Measurements from ENCODE around the gene CHD3.

CHD3 gene

DNA sequence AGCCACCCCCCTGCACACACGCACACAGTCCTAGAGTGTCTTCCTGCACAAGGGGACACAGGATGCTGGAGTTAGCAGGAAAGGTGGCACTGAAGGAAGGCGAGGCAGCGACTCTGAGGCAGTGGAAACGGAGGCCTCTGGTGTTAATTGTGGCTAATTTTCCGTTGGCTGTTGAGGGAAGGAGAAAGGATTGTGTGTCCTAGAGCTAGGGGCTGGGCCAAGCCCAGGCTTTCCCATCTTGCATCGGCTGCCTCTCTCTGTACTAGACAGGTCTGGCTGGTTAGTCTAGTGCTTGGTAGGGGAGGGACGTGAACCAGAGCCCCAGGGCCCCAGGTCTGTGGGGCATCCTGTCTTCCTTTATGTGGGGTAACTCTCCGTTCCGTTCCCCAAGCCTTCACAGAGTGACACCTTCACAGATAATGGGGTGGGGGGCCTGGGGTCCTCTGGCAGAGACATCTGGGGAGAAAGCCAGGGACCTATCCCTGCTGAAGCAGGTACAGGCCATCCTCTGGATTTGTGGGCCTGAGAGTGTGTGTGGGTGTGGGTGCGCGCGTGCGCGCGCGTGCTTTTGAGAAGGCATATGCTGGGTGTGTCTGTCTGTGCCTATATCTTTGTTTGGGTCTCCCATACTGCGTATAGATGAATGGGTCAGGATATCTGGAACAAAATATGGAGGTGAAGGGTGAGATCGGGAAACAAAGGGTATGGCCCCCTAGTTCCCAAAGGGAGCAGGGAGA is at the start of gene CHD3:
Gene CHD3 (plus strand): TSS at position 606 of the 737 bp plus-strand sequence. CDS start 212 bp downstream, outside the sequence.
- DNase-seq (peak; percentile 66), ATAC-seq (peak; percentile 20)

- ATAC-seq (no peak), DNase-seq (no peak)
Observed at GRCh38 chr17:7839190-7839875, 49.3 kb upstream of the CHD3 start.

GRCh38 chr17:7839876-7840261 is 48.7 kb upstream of the CHD3 start:
- ATAC-seq (no peak), DNase-seq (no peak)

- DNase-seq: no peak
- ATAC-seq: no peak
Observed at GRCh38 chr17:7840441-7840840, 48.1 kb upstream of the CHD3 start.

DNA sequence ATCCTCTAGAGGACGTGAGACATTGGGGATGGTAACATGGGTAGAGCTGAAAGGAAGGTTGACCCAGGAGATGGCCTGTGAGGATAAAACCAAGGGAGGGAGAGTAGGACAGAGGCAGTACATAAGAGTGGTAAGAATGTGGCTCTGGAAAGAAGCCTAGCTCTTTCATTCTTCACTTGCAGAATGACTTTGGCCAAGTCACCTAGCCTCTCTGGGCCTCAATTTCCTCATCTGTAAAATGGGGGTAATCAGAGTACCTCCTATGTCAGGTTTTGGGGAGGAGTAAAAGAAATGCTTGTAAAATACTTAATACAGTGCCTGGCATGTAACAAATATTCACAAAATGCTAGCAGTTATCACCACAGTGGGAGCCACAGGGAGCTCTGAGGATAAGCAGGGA is 47.7 kb upstream of the CHD3 start:
- no peak for ATAC-seq

DNA sequence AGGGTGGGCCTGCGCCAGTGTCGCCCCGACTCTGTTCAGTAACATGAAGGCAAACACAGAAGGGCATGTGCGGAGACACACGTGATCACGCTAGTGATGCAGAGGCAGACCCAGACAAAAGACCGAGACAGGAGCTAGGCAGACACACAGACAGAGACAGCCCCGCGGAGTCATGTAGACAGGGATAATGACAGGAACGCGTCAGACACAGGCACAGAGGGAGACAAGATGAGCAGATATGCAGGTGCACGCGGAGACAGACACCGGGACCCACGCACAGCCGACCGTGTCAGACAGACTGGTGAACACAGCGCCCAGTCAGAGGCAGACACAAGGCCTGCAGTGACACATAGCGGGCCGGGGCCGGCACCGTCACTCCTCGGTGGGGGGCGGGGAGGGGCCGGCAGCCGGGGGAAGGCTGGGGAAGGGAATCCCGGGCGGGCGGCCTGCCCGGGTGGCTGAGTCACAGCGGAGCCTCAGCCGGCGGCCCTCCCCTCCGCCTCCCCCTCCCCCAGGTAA is 47.1 kb upstream of the CHD3 start:
- DNase-seq (peak; percentile 93), ATAC-seq (peak; percentile 48)

More for the DNA sequence above, 47.7 kb upstream of the CHD3 start:
- no peak for DNase-seq

- DNase-seq: peak; percentile 91
Observed at GRCh38 chr17:7841915-7842379, 46.6 kb upstream of the CHD3 start.

GRCh38 chr17:7842380-7843256 is 46.0 kb upstream of the CHD3 start:
- DNase-seq (peak; percentile 95), ATAC-seq (peak; percentile 44)

More at GRCh38 chr17:7841915-7842379, 46.6 kb upstream of the CHD3 start:
- peak; percentile 7 for ATAC-seq

- peak; percentile 73 for DNase-seq
- peak; percentile 0 for ATAC-seq
Observed at GRCh38 chr17:7843257-7843535, 45.4 kb upstream of the CHD3 start.

DNA sequence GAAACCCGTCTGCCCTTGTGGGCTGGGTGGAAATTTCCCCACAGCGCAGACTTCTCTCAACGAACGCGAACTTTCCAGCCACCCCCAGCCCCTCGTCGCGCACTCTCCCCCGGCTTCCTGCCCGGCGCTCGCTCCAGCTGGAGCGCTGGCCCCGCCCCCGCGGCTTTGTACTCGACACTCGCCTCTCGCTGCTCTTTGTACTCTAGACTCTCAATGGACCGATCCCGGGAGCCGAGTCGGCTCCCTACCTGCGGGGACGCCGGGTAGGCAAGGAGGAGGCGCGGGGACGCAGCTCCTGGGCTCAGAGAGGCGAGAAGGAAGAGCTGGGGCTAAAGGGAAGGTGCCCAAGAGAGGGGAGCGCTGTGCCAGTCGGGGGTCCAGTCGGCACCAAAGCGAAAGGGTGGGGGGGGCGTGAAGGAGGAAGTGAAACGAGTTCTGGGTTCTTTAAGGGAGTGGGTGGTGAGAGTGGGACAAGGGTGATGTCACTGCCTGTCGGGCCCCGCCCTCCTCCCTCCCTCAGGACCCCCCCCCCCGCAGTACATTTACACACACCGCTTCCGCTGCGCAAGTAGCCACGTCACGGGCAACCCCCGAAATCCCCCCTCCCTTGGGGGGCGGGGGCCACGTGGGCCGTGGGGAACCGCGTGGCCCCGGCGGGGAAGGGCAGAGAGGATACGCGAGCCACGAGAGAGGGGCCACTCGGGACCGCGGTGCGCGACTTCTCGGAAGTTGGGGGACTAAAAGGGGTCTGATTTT is 44.9 kb upstream of the CHD3 start:
- peak; percentile 26 for ATAC-seq
- peak; percentile 92 for DNase-seq

DNA sequence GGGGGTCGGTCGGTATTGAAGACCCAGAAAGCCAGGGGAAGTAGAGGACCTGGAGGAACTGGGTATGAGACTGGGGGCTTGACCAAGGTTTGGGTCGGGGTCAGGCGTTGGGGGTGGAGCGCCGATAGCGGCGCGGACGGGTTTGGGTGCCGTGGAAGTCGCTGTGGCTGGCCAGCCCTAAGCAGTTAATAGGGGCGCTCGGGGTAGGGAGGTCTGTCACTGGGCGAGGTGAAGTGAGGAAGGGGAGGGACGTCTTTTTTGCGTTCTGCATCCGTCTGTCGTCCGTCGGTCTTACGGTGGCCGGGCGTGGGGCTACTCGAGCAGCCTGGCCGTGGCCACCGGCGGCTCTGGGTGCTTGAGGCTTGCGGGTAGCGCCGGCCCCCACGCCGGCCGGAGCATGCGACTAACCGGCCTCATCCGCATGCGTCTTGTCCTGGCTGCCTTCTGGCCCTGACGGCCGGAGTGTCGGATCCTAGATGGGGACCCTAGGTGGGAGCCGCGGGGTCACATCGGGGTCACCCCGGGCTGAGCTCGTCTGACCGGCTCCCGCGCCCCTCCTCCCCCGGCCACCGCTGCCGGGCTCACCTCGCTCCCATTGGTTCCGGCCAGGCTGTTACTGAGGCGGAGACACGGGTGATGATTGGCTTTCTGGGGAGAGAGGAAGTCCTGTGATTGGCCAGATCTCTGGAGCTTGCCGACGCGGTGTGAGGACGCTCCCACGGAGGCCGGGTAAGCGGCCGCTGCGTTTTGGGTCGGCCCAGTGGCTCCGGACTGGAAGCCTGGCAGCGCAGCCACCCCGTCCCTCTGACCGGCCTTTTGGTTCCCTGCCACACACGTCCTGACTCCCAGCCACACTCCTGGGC is 44.1 kb upstream of the CHD3 start:
- peak; percentile 47 for ATAC-seq
- peak; percentile 90 for DNase-seq

GRCh38 chr17:7845359-7846062 is 43.1 kb upstream of the CHD3 start:
- DNase-seq: no peak

GRCh38 chr17:7846063-7846735 is 42.4 kb upstream of the CHD3 start:
- no peak for ATAC-seq
- DNase-seq: no peak

More at GRCh38 chr17:7845359-7846062, 43.1 kb upstream of the CHD3 start:
- ATAC-seq: no peak

GRCh38 chr17:7846765-7847661 is 41.6 kb upstream of the CHD3 start:
- no peak for DNase-seq
- ATAC-seq: no peak

- ATAC-seq (no peak), DNase-seq (no peak)
Observed at GRCh38 chr17:7848131-7848579, 40.4 kb upstream of the CHD3 start.

- ATAC-seq (no peak), DNase-seq (no peak)
Observed at GRCh38 chr17:7848739-7849129, 39.9 kb upstream of the CHD3 start.

GRCh38 chr17:7849130-7849750 is 39.3 kb upstream of the CHD3 start:
- DNase-seq: no peak
- ATAC-seq: no peak

Measured in stimulated activated naive CD8-positive, alpha-beta T cell treated with anti-CD3 and anti-CD28 coated beads, Interleukin-15, Interleukin-2, amounts not matched to agents 100 U/mL and 50 U/mL, for 24 hours (primary cell).